Heart right ventricle (tissue), 16 donors: ENCODE results near the gene LYRM2. TPM values are rescaled to one million over a fixed set of nuclear protein-coding genes. Genes with fewer than 3 reads are reported as not detected.

Source experiments
- ATAC-seq, 8 donors: fragments of 200-7000 bp; cut with Tn5 transposase; one replicate each; pipeline ENCODE4 v1.9.1; 2020; ENCODE audit warnings: mild to moderate bottlenecking in 8 of 8, moderate library complexity in 8 of 8, moderate number of reproducible peaks in 1 of 8
- DNase-seq, 2 donors: peaks; one replicate each; pipeline ENCODE4 v3.0.0-alpha.2; 2020
- H3K27ac ChIP-seq, 10 donors: fragments of 200-600 bp; sonication (generic) in 2 of 10; one replicate each; pipeline versions ENCODE4 v1.5.0 to v1.8.0; 2020 to 2022; ENCODE audit warnings: mild to moderate bottlenecking in 3 of 10
- H3K27me3 ChIP-seq, 7 donors: fragments of 200-600 bp; one replicate each; pipeline ENCODE4 v1.8.0; 2021 to 2022; ENCODE audit warnings: mild to moderate bottlenecking in 2 of 7
- H3K36me3 ChIP-seq, 9 donors: fragments of 200-600 bp; sonication (generic) in 1 of 9; one replicate each; pipeline versions ENCODE4 v1.5.0 to v1.8.0; 2020 to 2022; ENCODE audit warnings: mild to moderate bottlenecking in 2 of 9
- H3K4me1 ChIP-seq, 9 donors: fragments of 200-600 bp; sonication (generic) in 1 of 9; one replicate each; pipeline versions ENCODE4 v1.5.0 to v1.8.0; 2020 to 2022; ENCODE audit warnings: mild to moderate bottlenecking in 4 of 9
- H3K4me3 ChIP-seq, 10 donors: fragments of 200-600 bp; sonication (generic) in 2 of 10; one replicate each; pipeline versions ENCODE4 v1.5.0 to v1.8.0; 2020 to 2022; ENCODE audit warnings: mild to moderate bottlenecking in 7 of 10, moderate library complexity in 2 of 10
- H3K9me3 ChIP-seq, 11 donors: fragments of 200-600 bp in 10 of 11; sonication (generic) in 2 of 11; one replicate each; pipeline versions ENCODE4 v1.5.0 to v1.8.0; 2013 to 2022; ENCODE audit warnings: mild to moderate bottlenecking in 2 of 11, control low read depth in 1 of 11, moderate library complexity in 1 of 11
- CTCF ChIP-seq, 9 donors: fragments of 200-600 bp; sonication (generic) in 2 of 9; IDR thresholded peaks; one replicate each; pipeline versions ENCODE4 v1.5.0 to v1.8.0; 2021 to 2022; ENCODE audit warnings: antibody characterized with exemption in 9 of 9, mild to moderate bottlenecking in 5 of 9, moderate library complexity in 1 of 9
- WGBS, 2 donors: extraction: QIAGEN DNeasy Blood & Tissue Kit; methylation state at CpG; one replicate each; pipeline ENCODE4 v1.1.7; 2013; ENCODE audit warnings: inconsistent platforms in 1 of 2; 5-methylcytosine and 5-hydroxymethylcytosine counted together
- intact Hi-C, 10 donors: fragments of 100-400 bp; cut with DNase I; formaldehyde crosslinking; loops; one replicate each; pipeline versions ENCODE4 v1.11.1 to v1.14.2; 2022
- polyA plus RNA-seq, 2 donors: library from polyadenylated mRNA; stranded (reverse); fragments of 200-250 nt; gene quantifications; one replicate each; pipeline ENCODE4 v1.2.3, GENCODE V29; 2013
- total RNA-seq, 10 donors: library from RNA; stranded (reverse); fragmentation: NEBNext Ultra II Directional in 3 of 10; extraction: Animal tissue kit (Norgen Biotek cat#: 25700) in 3 of 10; gene quantifications; one replicate each; pipeline versions ENCODE4 v1.2.1 to v1.2.4, GENCODE V29; 2021 to 2023
- donor health status: Arrhythmogenic right ventricular cardiomyopathy.
- donor health status: ischemic (EF 13 %, LVEDD 7.1; RV severe dilation, severe dysfunction).
- donor health status: healthy with polysubstance abuse.
- donor health status: DM: no; HTN: yes; CAD: no.
- donor health status: DM: no; HTN: no; CAD: no.
- donor health status: ischemic (EF 25% LVEDD 6.9; RV normal size, moderate dysfunction).
- donor health status: ischemic (EF 25% LVEDD 5.7; RV mildly dilated, moderate dysfunction).
- donor health status: healthy.
- donor health status: DM: yes; HTN: yes; CAD: no.
- donor health status: Ischemic cardiomyopathy.
- donor health status: ischemic (EF 35%, LVEDD 5.7; RV mildly dilated, moderate dysfunction).
- donor health status: nonischemic (EF 11% LVEDD 7.7; RV severe dilation, severe dysfunction).
- donor health status: DM: yes; HTN: yes; CAD: no.
- donor health status: PGD.
- donor health status: ischemic (EF 29% LVEDD 5.4; RV normal size, mild dysfunction).
- donor health status: nonischemic (EF 23%, LVEDD 6.1; RV moderate dilation, normal function).

Gene LYRM2
- total and polyA plus RNA-seq, 12 donors: 10.9 to 58.2 (median 46.8) TPM

DNA sequence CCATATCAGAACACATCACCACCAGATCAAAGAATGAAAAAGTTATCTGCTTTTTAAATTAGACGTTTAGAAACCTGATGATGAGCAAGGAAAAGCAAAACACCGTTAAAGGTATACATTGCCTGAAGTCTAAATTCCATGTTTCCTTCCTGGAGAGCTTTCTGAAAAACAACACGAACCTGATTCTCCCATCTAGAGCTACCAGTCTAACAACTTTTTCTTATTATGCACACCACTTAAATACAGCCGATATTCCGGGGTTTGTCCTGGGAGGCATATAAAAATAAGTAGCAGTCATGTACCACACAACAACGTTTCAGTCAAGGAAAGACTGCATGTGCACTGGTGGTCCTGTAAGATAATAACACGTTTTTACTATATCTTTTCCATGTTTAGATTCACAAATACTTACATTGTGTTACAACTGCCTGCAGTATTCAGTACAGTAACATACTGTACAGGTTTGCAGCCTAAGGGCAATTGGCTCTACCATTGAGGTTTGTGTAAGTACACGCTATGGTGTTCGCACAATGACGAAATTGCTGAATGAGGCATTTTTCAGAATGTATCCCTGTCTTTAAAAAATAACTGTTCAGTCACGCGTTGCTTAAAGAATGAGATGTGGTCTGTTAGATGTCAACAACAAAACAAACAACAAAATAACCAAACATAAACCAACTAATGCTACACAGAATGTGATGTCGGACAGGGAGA, 19.1 kb upstream of the LYRM2 start:
- Histone ChIP-seq H3K4me1 (peaks cover 0 to 10% (median 0%) of the 10 kb centered on the region in 9 donors), H3K27ac (no peak overlapping the region), H3K36me3 (peaks cover 0 to 100% (median 60%) of the 10 kb centered on the region in 9 donors), H3K4me3 (no peak overlapping the region), H3K27me3 (no peaks in the 10 kb centered on the region), H3K9me3 (no peaks in the 10 kb centered on the region)
- no peak for TF ChIP-seq CTCF (IDR thresholded peaks at IDR 0.05)
- 88 to 90% methylated on average over 13 of the region's 13 CpGs for WGBS, 2 donors
- no peak for ATAC-seq
- intact Hi-C loops: no loop called here
- no peak for DNase-seq

- Histone ChIP-seq H3K27me3 (no peaks in the 10 kb centered on the region), H3K36me3 (peaks cover 0 to 100% (median 59%) of the 10 kb centered on the region in 9 donors), H3K27ac (no peak overlapping the region), H3K4me1 (no peaks in the 10 kb centered on the region), H3K9me3 (no peaks in the 10 kb centered on the region), H3K4me3 (no peak overlapping the region)
- no peak for DNase-seq
- no peak for ATAC-seq
- WGBS, 2 donors: 92 to 95% methylated on average over 2 of the region's 2 CpGs
- TF ChIP-seq CTCF (IDR thresholded peaks at IDR 0.05): no peak
- intact Hi-C loops: no loop called here
Observed at GRCh38 chr6:89655122-89655521, 16.6 kb upstream of the LYRM2 start.

- ATAC-seq (no peak), DNase-seq (no peak)
- Histone ChIP-seq H3K9me3 (no peaks in the 10 kb centered on the region), H3K36me3 (peaks cover 0 to 100% (median 43%) of the 10 kb centered on the region in 9 donors), H3K4me3 (no peak overlapping the region), H3K4me1 (no peaks in the 10 kb centered on the region), H3K27me3 (no peaks in the 10 kb centered on the region), H3K27ac (no peak overlapping the region)
- intact Hi-C loops: no loop called here
- WGBS, 2 donors: 88 to 93% methylated on average over 8 of the region's 8 CpGs
- no peak for TF ChIP-seq CTCF (IDR thresholded peaks at IDR 0.05)
Observed at GRCh38 chr6:89650579-89650978, 12.0 kb upstream of the LYRM2 start.

- Histone ChIP-seq H3K9me3 (no peaks in the 10 kb centered on the region), H3K4me3 (no peak overlapping the region), H3K36me3 (peaks cover 0 to 100% (median 37%) of the 10 kb centered on the region in 9 donors), H3K27me3 (no peaks in the 10 kb centered on the region), H3K4me1 (no peaks in the 10 kb centered on the region), H3K27ac (no peak overlapping the region)
- intact Hi-C loops: no loop called here
- no peak for DNase-seq
- WGBS, 2 donors: 94 to 97% methylated on average over 1 of the region's 1 CpG
- TF ChIP-seq CTCF (IDR thresholded peaks at IDR 0.05): no peak
- no peak for ATAC-seq
Observed at GRCh38 chr6:89649682-89650081, 11.1 kb upstream of the LYRM2 start.
